H54 (cell line): ENCODE data around the gene MS4A7.

Source experiments
- DNase-seq: peaks from one replicate; pipeline ENCODE4 v3.0.0; 2011; ENCODE audit warnings: low spot score, mixed read lengths; ENCODE audit not compliant: insufficient read length
- FAIRE-seq: peaks from 3 replicates; lab custom pipeline; 2011; peaks lifted over from hg19 to GRCh38; lab: Jason Lieb, UNC
- POLR2A ChIP-seq: IDR thresholded peaks from 2 replicates; pipeline ENCODE4 v1.6.1; 2011; ENCODE audit warnings: low read depth, mild to moderate bottlenecking, low read length

The MS4A7 gene

GRCh38 chr11:60378354-60378753, at the start of gene MS4A7:
Gene MS4A7, plus strand, starts transcription at chr11:60378532. Its CDS starts 4,610 bp downstream, at chr11:60383142.
- FAIRE-seq = no peak
- no peak for TF ChIP-seq POLR2A
- no peak for DNase-seq

- no peak for TF ChIP-seq POLR2A
- FAIRE-seq = no peak
- no peak for DNase-seq
Observed at GRCh38 chr11:60332846-60333245, 45.5 kb upstream of the MS4A7 start.

- TF ChIP-seq POLR2A = no peak
- DNase-seq (peak; percentile 19), FAIRE-seq (no peak)
Observed at GRCh38 chr11:60334005-60334620, 44.2 kb upstream of the MS4A7 start.

- DNase-seq = no peak
- TF ChIP-seq POLR2A = no peak
- no peak for FAIRE-seq
Observed at GRCh38 chr11:60336767-60337391, 41.5 kb upstream of the MS4A7 start.

- no peak for TF ChIP-seq POLR2A
- FAIRE-seq = no peak
- no peak for DNase-seq
Observed at GRCh38 chr11:60338053-60338452, 40.3 kb upstream of the MS4A7 start.

- DNase-seq (no peak), FAIRE-seq (no peak)
- no peak for TF ChIP-seq POLR2A
Observed at GRCh38 chr11:60339356-60339755, 39.0 kb upstream of the MS4A7 start.

- TF ChIP-seq POLR2A = no peak
- FAIRE-seq = no peak
- DNase-seq = no peak
Observed at GRCh38 chr11:60343094-60343704, 35.1 kb upstream of the MS4A7 start.

GRCh38 chr11:60344146-60344545, 34.2 kb upstream of the MS4A7 start:
- FAIRE-seq (no peak), DNase-seq (no peak)
- no peak for TF ChIP-seq POLR2A

GRCh38 chr11:60345489-60345888, 32.8 kb upstream of the MS4A7 start:
- no peak for DNase-seq
- no peak for TF ChIP-seq POLR2A
- no peak for FAIRE-seq

GRCh38 chr11:60347084-60347797, 31.1 kb upstream of the MS4A7 start:
- no peak for FAIRE-seq
- DNase-seq = no peak
- no peak for TF ChIP-seq POLR2A

GRCh38 chr11:60348116-60348515, 30.2 kb upstream of the MS4A7 start:
- TF ChIP-seq POLR2A = no peak
- FAIRE-seq (no peak), DNase-seq (no peak)

GRCh38 chr11:60349990-60350389, 28.3 kb upstream of the MS4A7 start:
- FAIRE-seq (no peak), DNase-seq (no peak)
- TF ChIP-seq POLR2A = no peak

- DNase-seq (no peak), FAIRE-seq (no peak)
- no peak for TF ChIP-seq POLR2A
Observed at GRCh38 chr11:60357771-60358170, 20.6 kb upstream of the MS4A7 start.

- no peak for TF ChIP-seq POLR2A
- DNase-seq = no peak
- FAIRE-seq = no peak
Observed at GRCh38 chr11:60360621-60361020, 17.7 kb upstream of the MS4A7 start.
